SK-N-MC (cell line): ENCODE data around the gene DNAH1.

Source experiments
- EZH2 ChIP-seq: fragments of 200-600 bp; sonication (generic); IDR thresholded peaks from one replicate; pipeline ENCODE4 v1.6.1; 2017; ENCODE audit warnings: antibody characterized with exemption
- FOXP2 ChIP-seq: optimal IDR thresholded peaks from 2 replicates; pipeline ENCODE3; 2011; ENCODE audit warnings: mild to moderate bottlenecking, moderate library complexity; ENCODE audit not compliant: insufficient read depth; ENCODE audit errors: extremely low read length, control extremely low read depth
- POLR2AphosphoS5 ChIP-seq: IDR thresholded peaks from 2 replicates; pipeline ENCODE4 v1.6.1; 2012; ENCODE audit warnings: mild to moderate bottlenecking, low read depth, low read length, borderline replicate concordance

DNA sequence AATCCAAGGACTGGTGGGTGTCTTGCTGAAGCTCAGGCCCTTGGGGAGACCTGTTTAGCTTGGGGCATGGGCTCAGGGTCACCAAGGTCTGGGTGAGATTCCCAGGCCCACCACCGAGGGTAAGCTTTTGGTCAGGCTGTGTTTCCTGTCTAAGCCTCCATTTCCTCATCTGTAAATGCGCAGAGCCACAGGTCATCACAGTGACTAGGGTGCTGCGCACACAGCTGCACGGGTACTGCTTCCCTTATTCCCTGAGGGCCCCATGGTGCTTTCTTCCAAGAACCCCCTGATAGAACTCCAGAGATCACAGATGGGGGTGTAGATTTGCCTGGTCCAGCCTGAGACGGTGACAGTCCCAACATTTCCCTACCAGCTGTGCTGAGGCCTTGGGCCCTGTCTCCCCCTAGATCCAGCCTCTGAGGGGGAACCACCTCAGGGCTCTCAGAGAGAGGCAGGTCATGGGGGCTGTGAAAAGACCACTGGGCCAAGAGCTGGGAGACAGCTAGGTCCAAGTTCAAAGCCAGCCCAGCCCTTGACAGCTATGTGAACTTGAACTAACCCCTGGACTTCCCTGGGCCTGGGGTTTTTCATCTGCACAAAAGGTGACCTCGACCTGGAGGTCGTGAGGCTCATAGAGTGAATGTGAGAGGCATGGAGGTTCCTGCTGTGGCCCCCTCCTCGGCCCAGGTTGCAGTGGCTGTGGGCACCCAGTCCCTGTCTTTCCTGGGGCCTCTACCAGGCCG lies 68.1 kb downstream of the DNAH1 start:
- TF ChIP-seq EZH2 (no peak), POLR2AphosphoS5 (no peak), FOXP2 (no peak)
